Measurements from ENCODE around the gene DIS3L2.

- TF ChIP-seq CTCF (IDR thresholded peaks at IDR 0.05) = no peak
- no peak for TF ChIP-seq POLR2A (IDR thresholded peaks at IDR 0.05)
Observed at GRCh38 chr2:232310696-232311095, 349.2 kb downstream of the DIS3L2 start.
